ENCODE data around the gene GSTO1. TPM values are rescaled to one million over a fixed set of nuclear protein-coding genes. Genes with fewer than 3 reads are reported as not detected.

Gene GSTO1
- total RNA-seq, 2 donors from 2014 or later: 37.9 to 52.6 TPM

DNA sequence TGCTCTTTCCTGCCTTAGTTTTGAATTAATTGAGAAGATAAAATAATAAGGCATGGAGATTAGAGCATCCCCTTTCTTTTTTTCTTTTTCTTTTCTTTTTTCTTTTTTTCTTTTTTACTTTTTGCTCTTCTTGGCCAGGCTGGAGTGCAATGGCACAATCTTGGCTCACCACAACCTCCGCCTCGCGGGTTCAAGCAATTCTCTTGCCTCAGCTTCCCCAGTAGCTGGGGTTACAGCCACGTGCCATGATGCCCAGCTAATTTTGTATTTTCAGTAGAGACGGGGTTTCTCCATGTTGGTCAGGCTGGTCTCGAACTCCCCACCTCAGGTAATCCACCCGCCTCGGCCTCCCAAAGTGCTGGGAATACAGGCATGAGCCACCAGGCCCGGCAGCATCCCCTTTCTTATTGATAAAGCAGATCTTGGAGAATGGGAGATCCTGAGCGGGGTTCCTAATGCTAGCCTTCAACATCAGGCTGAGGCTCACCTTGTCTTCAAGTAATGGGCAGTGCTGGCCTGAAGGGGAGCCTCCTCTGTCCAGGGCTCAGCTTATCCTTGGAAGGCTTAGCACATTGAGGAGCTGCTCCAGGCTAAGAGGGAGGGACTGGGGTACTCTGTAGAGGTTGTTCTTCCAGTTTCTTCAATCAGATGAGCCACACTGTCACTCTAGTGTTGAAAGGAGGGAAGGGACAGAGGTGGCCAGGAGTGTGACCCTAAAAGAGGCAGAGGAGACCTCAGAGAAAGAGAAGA lies 42.2 kb downstream of the GSTO1 start:
- Mint-ChIP-seq H3K4me3 (no peak overlapping the region), H3K4me1 (peaks cover 6% of the 10 kb centered on the region), H3K27ac (no peak overlapping the region), H3K27me3 (peaks cover 23% of the 10 kb centered on the region), H3K36me3 (ENCODE audit: low read depth) (no peaks in the 10 kb centered on the region)
- no peaks in the 10 kb centered on the region for H3K9me3 ChIP-seq (ENCODE audit: control insufficient read depth, low read length, poor library complexity, severe bottlenecking)
- ATAC-seq (no peak), DNase-seq (no peak)

GRCh38 chr10:104297697-104298660 lies 43.3 kb downstream of the GSTO1 start:
- H3K36me3 Mint-ChIP-seq (ENCODE audit: low read depth): no peaks in the 10 kb centered on the region
- ATAC-seq: no peak
- H3K9me3 ChIP-seq (ENCODE audit: control insufficient read depth, low read length, poor library complexity, severe bottlenecking): no peaks in the 10 kb centered on the region
- peaks cover 6% of the 10 kb centered on the region for H3K4me1 Mint-ChIP-seq
- no peak overlapping the region for H3K27ac Mint-ChIP-seq
- H3K4me3 Mint-ChIP-seq: no peak overlapping the region
- no peak for DNase-seq
- H3K27me3 Mint-ChIP-seq: peaks cover 23% of the 10 kb centered on the region

DNA sequence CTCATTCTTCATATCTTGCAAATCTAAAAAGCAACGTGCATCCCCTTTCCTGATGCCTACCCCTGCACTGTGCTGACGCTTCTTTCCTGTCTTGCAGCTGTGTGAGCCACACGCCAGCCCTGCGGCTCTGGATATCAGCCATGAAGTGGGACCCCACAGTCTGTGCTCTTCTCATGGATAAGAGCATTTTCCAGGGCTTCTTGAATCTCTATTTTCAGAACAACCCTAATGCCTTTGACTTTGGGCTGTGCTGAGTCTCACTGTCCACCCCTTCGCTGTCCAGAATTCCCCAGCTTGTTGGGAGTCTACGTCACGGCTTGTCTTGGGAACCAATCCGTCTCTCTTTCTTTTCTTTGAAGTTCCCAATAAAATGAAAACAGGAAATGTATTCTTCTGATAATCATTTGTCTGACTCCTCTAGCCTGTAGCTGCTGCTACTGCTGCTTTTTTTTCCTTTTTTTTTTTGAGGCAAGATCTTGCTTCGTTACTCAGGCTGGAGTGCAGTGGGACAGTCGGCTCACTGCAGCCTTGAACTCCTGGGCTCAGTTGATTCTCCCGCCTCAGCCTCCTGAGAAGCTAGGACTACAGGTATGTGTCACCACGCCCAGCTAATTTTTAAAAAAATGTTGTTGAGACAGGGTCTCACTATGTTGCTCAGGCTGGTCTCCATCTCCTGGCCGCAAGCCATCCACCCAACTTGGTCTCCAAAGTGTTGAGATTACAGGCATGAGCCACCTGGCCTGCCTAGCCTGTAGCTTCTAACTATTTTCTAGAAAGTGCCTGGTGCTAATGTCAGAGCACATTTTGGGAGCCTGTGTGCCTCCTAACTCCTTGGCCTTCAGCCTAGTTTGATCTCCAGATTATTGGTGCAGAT lies 44.6 kb downstream of the GSTO1 start:
- ATAC-seq (no peak), DNase-seq (no peak)
- no peak overlapping the region for H3K4me3 Mint-ChIP-seq
- H3K27ac Mint-ChIP-seq: no peak overlapping the region
- no peaks in the 10 kb centered on the region for H3K9me3 ChIP-seq (ENCODE audit: control insufficient read depth, low read length, poor library complexity, severe bottlenecking)
- H3K4me1 Mint-ChIP-seq: peaks cover 6% of the 10 kb centered on the region
- peaks cover 23% of the 10 kb centered on the region for H3K27me3 Mint-ChIP-seq
- peaks cover 3% of the 10 kb centered on the region for H3K36me3 Mint-ChIP-seq (ENCODE audit: low read depth)

DNA sequence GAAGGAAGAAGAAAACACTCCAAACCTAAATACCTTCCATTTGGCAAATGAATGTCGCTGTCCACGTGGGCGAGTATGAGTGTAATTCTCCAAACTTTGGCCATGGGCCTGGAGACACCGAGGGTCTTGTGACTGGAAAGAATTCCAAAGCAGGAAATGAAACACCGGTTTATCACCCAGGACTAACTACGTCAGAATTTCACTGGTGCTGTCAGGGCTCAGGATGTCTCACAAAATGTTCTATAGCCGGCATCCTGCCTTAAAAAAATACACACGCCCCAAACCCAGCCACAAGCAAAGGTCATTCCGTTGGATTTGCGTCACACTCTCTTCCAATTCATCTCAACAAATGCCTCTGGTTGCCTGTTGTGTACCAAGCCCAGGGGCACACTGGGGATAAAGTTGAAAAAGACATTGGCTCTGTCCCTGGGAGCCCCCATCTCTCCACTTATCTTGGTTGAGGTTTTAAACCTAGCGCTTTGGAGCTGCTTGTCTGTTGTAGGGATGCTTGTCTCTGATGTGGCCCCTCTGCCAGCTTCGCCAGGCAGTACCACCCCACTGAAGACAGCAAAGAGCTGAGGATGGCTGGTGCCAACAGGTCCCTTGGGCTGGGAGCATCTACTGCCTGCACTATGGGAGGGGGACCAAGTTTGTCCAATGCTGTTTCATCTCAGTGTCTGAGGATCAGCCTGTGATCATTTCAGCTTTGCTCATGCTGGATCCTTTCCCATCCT lies 45.5 kb downstream of the GSTO1 start:
- H3K9me3 ChIP-seq (ENCODE audit: control insufficient read depth, low read length, poor library complexity, severe bottlenecking): no peaks in the 10 kb centered on the region
- Mint-ChIP-seq H3K4me3 (no peak overlapping the region), H3K4me1 (peaks cover 9% of the 10 kb centered on the region), H3K27me3 (peaks cover 23% of the 10 kb centered on the region), H3K27ac (no peak overlapping the region), H3K36me3 (ENCODE audit: low read depth) (peaks cover 3% of the 10 kb centered on the region)
- ATAC-seq (no peak), DNase-seq (no peak)

GRCh38 chr10:104300736-104301292 lies 46.1 kb downstream of the GSTO1 start:
- peaks cover 12% of the 10 kb centered on the region for H3K4me1 Mint-ChIP-seq

DNA sequence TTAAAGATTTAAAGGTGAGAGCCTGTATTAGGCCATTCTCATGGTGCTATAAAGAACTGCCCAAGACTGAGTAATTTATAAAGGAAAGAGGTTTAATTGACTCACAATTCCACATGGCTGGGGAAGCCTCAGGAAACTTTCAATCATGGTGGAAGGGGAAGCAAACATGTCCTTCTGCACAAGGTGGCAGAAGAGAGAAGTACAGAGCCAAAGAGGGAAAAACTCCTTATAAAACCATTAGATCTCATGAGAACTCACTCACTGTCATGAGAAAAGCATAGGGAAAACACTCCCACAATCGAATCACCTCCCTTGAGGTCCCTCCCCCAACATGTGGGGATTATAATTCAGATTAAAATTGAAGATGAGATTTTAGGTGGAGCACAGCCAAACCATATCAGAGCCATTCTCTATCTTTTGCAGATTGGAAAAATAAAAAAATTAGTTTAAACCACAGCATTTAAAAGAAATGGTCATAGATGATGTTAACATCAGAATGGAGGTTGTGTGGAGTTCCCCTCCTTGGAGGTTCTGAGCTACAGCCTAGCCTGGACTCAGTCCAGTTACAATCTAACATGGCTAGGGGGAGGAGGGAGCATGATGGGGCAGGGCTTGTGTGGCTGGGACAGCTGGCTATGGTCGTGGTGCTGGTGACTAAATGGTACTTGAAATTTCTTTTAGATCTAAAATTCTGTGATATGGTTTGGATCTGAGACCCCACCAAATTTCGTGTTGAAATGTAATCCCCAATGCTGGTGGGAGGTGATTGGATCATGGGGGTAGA lies 47.4 kb downstream of the GSTO1 start:
- Mint-ChIP-seq H3K4me3 (no peak overlapping the region), H3K4me1 (peaks cover 22% of the 10 kb centered on the region), H3K27ac (no peak overlapping the region), H3K27me3 (peaks cover 28% of the 10 kb centered on the region), H3K36me3 (ENCODE audit: low read depth) (peaks cover 3% of the 10 kb centered on the region)
- no peak for ATAC-seq
- H3K9me3 ChIP-seq (ENCODE audit: control insufficient read depth, low read length, poor library complexity, severe bottlenecking): no peaks in the 10 kb centered on the region
- DNase-seq: no peak

More at GRCh38 chr10:104300736-104301292, 46.1 kb downstream of the GSTO1 start:
- peaks cover 3% of the 10 kb centered on the region for H3K36me3 Mint-ChIP-seq (ENCODE audit: low read depth)
- DNase-seq: no peak
- no peak overlapping the region for H3K27ac Mint-ChIP-seq
- H3K4me3 Mint-ChIP-seq: peak overlapping the region; percentile 70
- ATAC-seq: peak; percentile 27
- H3K27me3 Mint-ChIP-seq: peaks cover 25% of the 10 kb centered on the region
- H3K9me3 ChIP-seq (ENCODE audit: control insufficient read depth, low read length, poor library complexity, severe bottlenecking): no peaks in the 10 kb centered on the region

DNA sequence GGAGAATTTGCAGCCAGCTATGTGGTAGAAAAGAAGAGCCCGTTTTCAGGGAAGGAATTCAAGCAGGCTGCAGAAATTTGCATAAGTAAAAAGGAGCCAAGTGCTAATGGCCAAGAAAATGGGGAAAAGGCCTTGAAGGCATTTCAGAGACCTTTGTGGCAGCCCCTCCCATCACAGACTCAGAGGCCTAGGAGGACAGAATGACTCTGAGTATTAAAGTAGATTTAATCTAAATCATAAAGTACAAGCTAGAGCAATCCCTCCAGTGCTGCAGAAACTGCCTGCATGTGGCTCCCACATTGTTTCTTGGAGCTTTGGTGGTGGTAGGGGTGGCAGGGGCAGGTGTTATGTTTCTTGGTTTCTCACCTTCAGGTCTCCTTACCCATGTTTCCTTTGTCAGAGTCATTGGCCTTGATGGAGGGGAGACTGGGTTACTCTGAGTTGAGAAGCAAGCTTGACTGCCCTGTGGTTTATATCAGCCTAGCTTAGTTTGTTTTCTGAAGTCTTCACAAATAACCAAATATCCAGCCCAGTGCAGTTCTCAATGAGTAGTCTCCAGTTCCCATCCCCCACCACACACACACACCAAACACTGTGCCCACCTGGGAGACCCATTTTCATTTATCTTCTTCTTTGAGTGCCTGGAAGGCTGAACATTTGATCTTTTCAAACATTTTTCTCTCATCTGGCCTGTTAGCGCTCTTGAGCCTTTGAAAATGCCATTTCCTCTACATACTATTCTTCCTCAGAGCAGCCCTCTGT lies 49.1 kb downstream of the GSTO1 start:
- peaks cover 35% of the 10 kb centered on the region for H3K4me1 Mint-ChIP-seq
- peak overlapping the region; percentile 27 for H3K27ac Mint-ChIP-seq
- ATAC-seq (no peak), DNase-seq (no peak)
- H3K4me3 Mint-ChIP-seq: peak overlapping the region; percentile 57
- no peaks in the 10 kb centered on the region for H3K9me3 ChIP-seq (ENCODE audit: control insufficient read depth, low read length, poor library complexity, severe bottlenecking)
- H3K36me3 Mint-ChIP-seq (ENCODE audit: low read depth): peaks cover 3% of the 10 kb centered on the region
- peaks cover 28% of the 10 kb centered on the region for H3K27me3 Mint-ChIP-seq

DNA sequence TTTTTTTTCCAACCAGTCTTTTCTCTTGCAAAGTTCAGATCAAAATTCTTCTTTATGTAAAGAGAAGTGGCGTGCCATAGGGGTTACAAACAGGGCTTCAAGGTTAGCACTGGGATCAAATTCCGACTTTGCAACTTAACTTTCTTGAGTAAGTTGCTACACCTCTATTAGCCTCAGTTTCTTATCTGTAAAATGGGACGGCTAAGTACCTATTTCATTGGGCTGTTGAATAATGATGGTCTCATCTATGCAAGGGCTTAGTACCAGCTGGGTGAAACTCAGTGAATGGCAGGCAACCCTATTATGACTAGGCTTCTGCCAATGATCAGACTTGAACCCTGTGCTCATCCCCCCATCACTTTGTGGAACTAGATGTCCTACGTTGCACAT lies 49.7 kb downstream of the GSTO1 start:
- ATAC-seq (no peak), DNase-seq (no peak)
- Mint-ChIP-seq H3K4me3 (peak overlapping the region; percentile 57), H3K27ac (peak overlapping the region; percentile 27), H3K27me3 (peaks cover 23% of the 10 kb centered on the region), H3K4me1 (peaks cover 38% of the 10 kb centered on the region), H3K36me3 (ENCODE audit: low read depth) (peaks cover 3% of the 10 kb centered on the region)
- no peaks in the 10 kb centered on the region for H3K9me3 ChIP-seq (ENCODE audit: control insufficient read depth, low read length, poor library complexity, severe bottlenecking)

DNA sequence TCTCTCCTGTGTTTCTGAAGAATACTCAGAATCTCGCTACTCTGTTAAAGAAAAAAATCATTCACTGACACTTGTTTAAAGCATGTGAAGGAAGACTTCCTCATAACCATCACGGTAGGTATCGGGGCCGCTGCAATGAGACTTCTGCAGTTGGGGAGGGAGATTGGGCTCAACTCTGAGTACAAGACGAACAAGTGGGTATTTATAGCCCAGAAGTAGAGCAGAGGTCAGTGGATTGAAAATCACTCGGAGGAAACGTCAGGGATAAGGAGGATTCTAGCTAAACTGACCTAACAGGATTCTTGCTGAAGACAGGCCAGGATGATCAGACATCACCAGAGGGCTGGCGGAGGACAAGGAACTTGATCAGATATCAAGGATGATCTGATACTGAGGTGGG lies 50.2 kb downstream of the GSTO1 start:
- H3K27ac Mint-ChIP-seq: peak overlapping the region; percentile 27
- ATAC-seq: no peak
- no peak overlapping the region for H3K4me3 Mint-ChIP-seq
- no peak for DNase-seq
- H3K36me3 Mint-ChIP-seq (ENCODE audit: low read depth): peaks cover 3% of the 10 kb centered on the region
- H3K9me3 ChIP-seq (ENCODE audit: control insufficient read depth, low read length, poor library complexity, severe bottlenecking): no peaks in the 10 kb centered on the region
- peaks cover 18% of the 10 kb centered on the region for H3K27me3 Mint-ChIP-seq
- H3K4me1 Mint-ChIP-seq: peaks cover 38% of the 10 kb centered on the region

DNA sequence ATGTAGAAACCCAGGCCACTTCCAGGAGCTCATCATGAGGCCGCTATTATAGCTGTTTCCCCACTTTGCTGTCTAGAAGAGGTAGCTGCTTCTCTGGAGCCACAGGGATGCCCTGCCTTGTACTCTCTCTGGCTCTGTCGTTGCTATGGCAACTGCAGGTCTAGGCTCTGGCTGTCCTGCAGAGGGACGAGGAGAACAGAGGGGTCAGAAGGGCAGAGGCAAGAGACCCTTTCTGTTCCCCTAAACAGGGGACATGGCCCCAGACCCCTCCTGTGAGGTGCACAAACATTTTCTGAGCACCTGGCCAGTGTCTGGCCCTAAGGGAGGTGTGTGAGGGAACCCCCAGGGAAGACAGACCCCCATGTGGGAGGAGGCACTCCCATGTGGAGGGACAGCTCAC lies 52.2 kb downstream of the GSTO1 start:
- ATAC-seq: no peak
- Mint-ChIP-seq H3K4me1 (peaks cover 33% of the 10 kb centered on the region), H3K27me3 (peaks cover 5% of the 10 kb centered on the region), H3K36me3 (ENCODE audit: low read depth) (peaks cover 3% of the 10 kb centered on the region), H3K4me3 (peak overlapping the region; percentile 67), H3K27ac (peak overlapping the region; percentile 79)
- no peaks in the 10 kb centered on the region for H3K9me3 ChIP-seq (ENCODE audit: control insufficient read depth, low read length, poor library complexity, severe bottlenecking)
- DNase-seq: no peak
